ENCODE results near the gene MRPL20. TPM values are rescaled to one million over a fixed set of nuclear protein-coding genes. Genes with fewer than 3 reads are reported as not detected.

Gene MRPL20
- total and polyA plus RNA-seq, 8 donors: 53.9 to 187 (median 111) TPM

GRCh38 chr1:1395166-1395565 lies 11.9 kb downstream of the MRPL20 start:
- intact Hi-C loops (cut with DNase I; ENCODE audit: low total_unique reads): no loop called here
- peaks cover 17 to 46% (median 33%) of the 10 kb centered on the region in 4 donors for H3K4me1 ChIP-seq
- no peaks in the 10 kb centered on the region for H3K27me3 ChIP-seq
- H3K36me3 ChIP-seq: peaks cover 68 to 81% (median 78%) of the 10 kb centered on the region in 4 donors
- H3K27ac ChIP-seq: no peak overlapping the region
- no peak overlapping the region for H3K4me3 ChIP-seq
- H3K9me3 ChIP-seq: no peaks in the 10 kb centered on the region
- DNase-seq: no peak
- TF ChIP-seq CTCF (IDR thresholded peaks at IDR 0.05): no peak
- TF ChIP-seq EP300 (IDR thresholded peaks at IDR 0.05): no peak
- no peak for TF ChIP-seq POLR2A (IDR thresholded peaks at IDR 0.05)
- TF ChIP-seq POLR2AphosphoS5 (IDR thresholded peaks at IDR 0.05): no peak
- 82 to 92% (median 90%) methylated on average over 11 of the region's 11 CpGs for WGBS, 5 donors

GRCh38 chr1:1394116-1394515 lies 13.0 kb downstream of the MRPL20 start:
- H3K27me3 ChIP-seq: no peaks in the 10 kb centered on the region
- intact Hi-C loops (cut with DNase I; ENCODE audit: low total_unique reads): no loop called here
- no peak for DNase-seq
- H3K4me1 ChIP-seq: peaks cover 12 to 40% (median 28%) of the 10 kb centered on the region in 4 donors
- H3K4me3 ChIP-seq: no peak overlapping the region
- no peak for TF ChIP-seq CTCF (IDR thresholded peaks at IDR 0.05)
- no peak for TF ChIP-seq EP300 (IDR thresholded peaks at IDR 0.05)
- TF ChIP-seq POLR2AphosphoS5 (IDR thresholded peaks at IDR 0.05): no peak
- no peak for TF ChIP-seq POLR2A (IDR thresholded peaks at IDR 0.05)
- no peak overlapping the region for H3K27ac ChIP-seq
- 87 to 98% (median 96%) methylated on average over 7 of the region's 7 CpGs for WGBS, 5 donors
- H3K9me3 ChIP-seq: no peaks in the 10 kb centered on the region
- peaks cover 78 to 91% (median 89%) of the 10 kb centered on the region in 4 donors for H3K36me3 ChIP-seq

- no peaks in the 10 kb centered on the region for H3K27me3 ChIP-seq
- WGBS, 5 donors: 88 to 96% (median 92%) methylated on average over 11 of the region's 11 CpGs
- no peak overlapping the region for H3K27ac ChIP-seq
- no peak overlapping the region for H3K4me3 ChIP-seq
- DNase-seq: no peak
- intact Hi-C loops (cut with DNase I; ENCODE audit: low total_unique reads): no loop called here
- H3K4me1 ChIP-seq: peaks cover 12 to 38% (median 26%) of the 10 kb centered on the region in 4 donors
- TF ChIP-seq POLR2AphosphoS5 (IDR thresholded peaks at IDR 0.05): no peak
- TF ChIP-seq EP300 (IDR thresholded peaks at IDR 0.05): no peak
- TF ChIP-seq POLR2A (IDR thresholded peaks at IDR 0.05): no peak
- H3K9me3 ChIP-seq: no peaks in the 10 kb centered on the region
- H3K36me3 ChIP-seq: peaks cover 85 to 98% (median 95%) of the 10 kb centered on the region in 4 donors
Measured at GRCh38 chr1:1393428-1393827, 13.7 kb downstream of the MRPL20 start.

GRCh38 chr1:1393014-1393413 lies 14.1 kb downstream of the MRPL20 start:
- peaks cover 8 to 34% (median 22%) of the 10 kb centered on the region in 4 donors for H3K4me1 ChIP-seq
- H3K36me3 ChIP-seq: peaks cover 89 to 100% (median 98%) of the 10 kb centered on the region in 4 donors
- no peak overlapping the region for H3K4me3 ChIP-seq
- H3K9me3 ChIP-seq: no peaks in the 10 kb centered on the region
- H3K27me3 ChIP-seq: no peaks in the 10 kb centered on the region
- TF ChIP-seq EP300 (IDR thresholded peaks at IDR 0.05) (no peak), CTCF (IDR thresholded peaks at IDR 0.05) (no peak), POLR2A (IDR thresholded peaks at IDR 0.05) (no peak), POLR2AphosphoS5 (IDR thresholded peaks at IDR 0.05) (no peak)
- WGBS, 5 donors: 87 to 98% (median 94%) methylated on average over 4 of the region's 4 CpGs
- no peak overlapping the region for H3K27ac ChIP-seq
- intact Hi-C loops (cut with DNase I; ENCODE audit: low total_unique reads): no loop called here
- DNase-seq: no peak

- Histone ChIP-seq H3K36me3 (peaks cover 96 to 100% (median 100%) of the 10 kb centered on the region in 4 donors), H3K4me3 (no peak overlapping the region), H3K27ac (no peak overlapping the region), H3K4me1 (peaks cover 0 to 16% (median 6%) of the 10 kb centered on the region in 4 donors), H3K9me3 (no peaks in the 10 kb centered on the region), H3K27me3 (no peaks in the 10 kb centered on the region)
- TF ChIP-seq POLR2AphosphoS5 (IDR thresholded peaks at IDR 0.05) (no peak), EP300 (IDR thresholded peaks at IDR 0.05) (no peak), POLR2A (IDR thresholded peaks at IDR 0.05) (no peak), CTCF (IDR thresholded peaks at IDR 0.05) (no peak)
- intact Hi-C loops (cut with DNase I; ENCODE audit: low total_unique reads): no loop called here
- WGBS, 5 donors: 84 to 92% (median 89%) methylated on average over 12 of the region's 12 CpGs
- DNase-seq: no peak
Measured at GRCh38 chr1:1391225-1391624, 15.9 kb downstream of the MRPL20 start.
